HG03558 (cell line): ENCODE results near the gene MXRA5.
"Not testable (repeated sequence)": the region's sequence is repeated elsewhere in the genome, so short reads cannot be mapped to it uniquely, and the experiment has no call there.

Experiments used
- ATAC-seq: cut with Tn5 transposase; IDR thresholded peaks from one replicate; pipeline ENCODE4 v1.9.1; 2021; ENCODE audit warnings: moderate number of reproducible peaks; ENCODE audit not compliant: unreplicated experiment; ENCODE audit errors: extremely low read depth

The MXRA5 gene, protein sequence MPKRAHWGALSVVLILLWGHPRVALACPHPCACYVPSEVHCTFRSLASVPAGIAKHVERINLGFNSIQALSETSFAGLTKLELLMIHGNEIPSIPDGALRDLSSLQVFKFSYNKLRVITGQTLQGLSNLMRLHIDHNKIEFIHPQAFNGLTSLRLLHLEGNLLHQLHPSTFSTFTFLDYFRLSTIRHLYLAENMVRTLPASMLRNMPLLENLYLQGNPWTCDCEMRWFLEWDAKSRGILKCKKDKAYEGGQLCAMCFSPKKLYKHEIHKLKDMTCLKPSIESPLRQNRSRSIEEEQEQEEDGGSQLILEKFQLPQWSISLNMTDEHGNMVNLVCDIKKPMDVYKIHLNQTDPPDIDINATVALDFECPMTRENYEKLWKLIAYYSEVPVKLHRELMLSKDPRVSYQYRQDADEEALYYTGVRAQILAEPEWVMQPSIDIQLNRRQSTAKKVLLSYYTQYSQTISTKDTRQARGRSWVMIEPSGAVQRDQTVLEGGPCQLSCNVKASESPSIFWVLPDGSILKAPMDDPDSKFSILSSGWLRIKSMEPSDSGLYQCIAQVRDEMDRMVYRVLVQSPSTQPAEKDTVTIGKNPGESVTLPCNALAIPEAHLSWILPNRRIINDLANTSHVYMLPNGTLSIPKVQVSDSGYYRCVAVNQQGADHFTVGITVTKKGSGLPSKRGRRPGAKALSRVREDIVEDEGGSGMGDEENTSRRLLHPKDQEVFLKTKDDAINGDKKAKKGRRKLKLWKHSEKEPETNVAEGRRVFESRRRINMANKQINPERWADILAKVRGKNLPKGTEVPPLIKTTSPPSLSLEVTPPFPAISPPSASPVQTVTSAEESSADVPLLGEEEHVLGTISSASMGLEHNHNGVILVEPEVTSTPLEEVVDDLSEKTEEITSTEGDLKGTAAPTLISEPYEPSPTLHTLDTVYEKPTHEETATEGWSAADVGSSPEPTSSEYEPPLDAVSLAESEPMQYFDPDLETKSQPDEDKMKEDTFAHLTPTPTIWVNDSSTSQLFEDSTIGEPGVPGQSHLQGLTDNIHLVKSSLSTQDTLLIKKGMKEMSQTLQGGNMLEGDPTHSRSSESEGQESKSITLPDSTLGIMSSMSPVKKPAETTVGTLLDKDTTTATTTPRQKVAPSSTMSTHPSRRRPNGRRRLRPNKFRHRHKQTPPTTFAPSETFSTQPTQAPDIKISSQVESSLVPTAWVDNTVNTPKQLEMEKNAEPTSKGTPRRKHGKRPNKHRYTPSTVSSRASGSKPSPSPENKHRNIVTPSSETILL (N-terminal part only)

DNA sequence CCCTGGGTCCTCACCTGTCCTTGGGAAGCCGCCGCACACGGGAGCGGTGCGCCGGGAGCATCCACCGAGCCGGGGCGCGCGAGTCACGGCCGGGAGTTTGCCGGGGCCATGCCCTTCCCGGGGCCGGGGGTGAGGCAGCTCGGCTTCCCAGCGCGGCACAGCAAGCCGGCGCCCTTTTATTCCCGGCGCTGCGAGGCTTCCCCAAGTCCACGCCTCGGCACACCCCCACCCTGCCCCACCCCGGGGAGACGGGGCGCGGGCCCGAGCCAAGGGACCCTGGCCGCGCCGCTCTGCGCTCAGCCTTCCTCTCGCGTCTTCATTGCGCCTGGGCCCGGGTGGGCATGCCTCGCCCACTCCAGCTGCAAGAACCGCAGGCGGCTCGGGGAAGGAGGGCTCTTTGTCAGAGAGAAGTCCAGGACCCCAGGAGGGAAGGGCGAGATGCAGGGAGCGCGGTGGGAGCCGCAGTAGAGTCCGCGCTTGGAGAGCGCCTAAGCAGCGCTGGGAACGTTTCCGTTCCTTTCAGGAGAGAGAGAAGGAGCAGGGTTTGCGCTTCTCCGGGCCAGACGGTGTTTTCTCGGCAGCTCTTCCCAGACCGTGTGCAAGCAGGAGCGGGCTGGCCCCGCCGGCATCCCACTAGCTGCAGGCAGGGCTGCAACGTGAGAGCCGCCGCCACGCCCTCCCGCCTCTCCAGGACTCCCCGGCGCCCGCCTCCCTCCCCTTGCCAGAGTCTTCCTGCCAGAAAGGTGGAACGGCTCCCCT is at the start of gene MXRA5:
TSS of gene MXRA5 (minus strand) at position 152 of the 759 bp plus-strand sequence. CDS start 2,819 bp downstream, outside the sequence.
- no peak for ATAC-seq

DNA sequence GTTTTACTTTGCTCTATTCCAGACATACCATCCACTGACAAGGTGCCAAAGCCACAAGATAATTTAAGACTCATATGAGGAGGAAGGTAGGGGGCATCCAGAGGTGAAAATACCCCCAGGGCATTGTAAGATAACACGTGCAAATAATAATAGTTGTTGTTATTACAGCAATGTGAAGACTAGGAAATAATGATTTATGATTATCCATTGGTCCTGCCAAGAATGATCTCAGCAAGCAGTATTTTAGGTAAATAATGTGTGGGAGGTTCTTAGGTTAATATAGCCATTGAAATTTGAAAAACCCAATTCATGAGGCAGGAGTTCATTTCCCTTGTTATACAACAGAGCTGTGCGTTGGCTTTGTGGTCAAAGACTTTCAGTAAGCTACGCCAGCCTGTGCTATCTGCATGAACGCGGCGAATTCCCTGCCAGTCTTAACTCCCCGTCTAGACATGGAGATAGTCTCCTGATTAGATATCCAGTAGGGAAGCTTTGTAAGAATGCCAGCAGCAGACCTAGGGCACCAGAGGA is 47.2 kb upstream of the MXRA5 start:
- ATAC-seq, result no peak

DNA sequence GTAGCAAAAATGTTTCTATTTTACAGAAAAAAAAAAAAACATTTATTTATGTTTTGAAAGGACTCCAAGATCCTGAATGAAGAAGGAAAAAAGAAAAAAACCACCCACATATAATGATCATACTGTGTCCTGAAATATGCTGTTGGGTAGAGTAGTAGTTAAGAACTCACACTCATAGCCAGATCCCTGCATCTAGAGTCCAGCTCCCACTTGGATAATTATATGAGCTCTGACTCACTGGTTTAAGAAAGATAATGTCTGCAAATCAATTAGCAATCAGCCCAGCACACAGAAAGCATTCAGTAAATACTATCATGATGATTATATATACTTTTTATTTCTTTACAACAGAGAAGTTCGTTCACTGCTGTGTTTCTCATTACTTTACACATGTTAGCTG is 46.7 kb upstream of the MXRA5 start:
- ATAC-seq, result no peak

DNA sequence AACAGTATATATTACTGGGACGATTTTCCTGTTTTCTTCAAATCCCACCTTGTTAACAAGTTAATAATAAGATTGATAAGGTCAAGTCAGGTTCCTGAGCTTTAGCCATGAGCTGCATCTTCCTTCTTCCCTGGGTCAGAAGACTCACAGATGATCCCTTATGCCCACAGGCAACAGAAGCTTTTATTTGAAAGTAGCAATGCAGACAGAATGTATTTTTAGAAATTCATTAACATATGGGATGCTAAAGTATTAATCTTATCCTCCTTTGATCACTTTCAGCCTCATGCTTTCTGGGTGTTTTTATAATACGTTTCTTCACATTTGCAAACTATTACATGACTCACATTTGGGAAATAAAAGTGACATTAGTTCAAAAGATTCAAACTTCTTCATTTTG is 42.0 kb upstream of the MXRA5 start:
- no peak for ATAC-seq

DNA sequence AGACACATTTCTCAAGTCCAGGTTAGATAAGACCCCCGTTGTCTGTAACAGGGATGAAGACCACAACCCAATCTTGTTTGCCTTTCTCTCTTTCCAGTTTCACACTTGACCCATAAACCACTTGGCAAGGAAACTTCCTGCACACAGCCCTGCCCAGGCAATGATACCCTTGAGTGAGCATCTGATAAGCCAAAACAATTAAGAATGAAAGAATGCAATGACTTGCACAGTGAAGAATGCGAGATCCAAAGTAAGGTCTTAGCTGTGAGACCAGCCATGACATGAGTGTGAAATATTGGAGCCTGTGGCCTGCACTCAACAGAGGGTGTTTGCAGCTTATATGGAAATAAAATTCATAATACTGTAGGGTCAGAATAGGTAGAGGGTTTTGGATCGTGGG is 37.9 kb upstream of the MXRA5 start:
- ATAC-seq, result no peak

DNA sequence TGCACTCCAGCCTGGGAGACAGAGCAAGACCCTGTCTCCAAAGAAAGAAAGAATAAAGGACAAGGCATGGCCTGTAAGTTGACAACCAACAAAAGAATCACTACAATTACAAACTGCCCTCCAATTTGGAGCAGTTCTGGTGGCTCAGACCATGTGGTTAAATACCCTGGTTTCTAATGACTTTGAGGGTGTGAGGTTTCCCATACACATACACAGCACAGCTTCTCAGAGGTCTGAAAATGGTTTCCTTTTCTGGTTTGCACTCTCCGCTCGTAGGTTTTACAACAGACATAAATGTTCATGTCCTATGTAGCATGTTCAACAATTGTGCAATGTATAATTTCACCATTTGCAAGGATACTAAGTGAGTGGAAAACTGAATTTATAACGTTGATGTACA is 34.2 kb upstream of the MXRA5 start:
- no peak for ATAC-seq

DNA sequence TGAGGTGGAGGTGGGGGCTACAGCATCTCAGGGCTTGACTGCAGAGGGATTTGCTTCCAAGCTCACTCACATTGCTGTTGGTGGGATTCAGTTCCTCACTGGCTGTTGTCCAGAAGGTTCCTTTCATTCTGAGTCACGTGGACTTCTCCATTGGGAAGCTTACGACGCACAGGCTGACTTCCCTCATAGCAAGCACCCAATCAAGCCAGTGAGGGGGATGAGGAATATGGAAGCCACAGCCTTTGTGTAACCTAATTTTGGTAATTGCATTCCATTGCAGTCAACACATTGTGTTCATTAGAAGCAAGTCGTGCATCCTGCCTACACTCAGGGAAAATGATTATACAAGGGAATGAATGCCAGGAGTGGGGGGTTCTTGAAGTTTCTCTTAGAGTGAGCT is 32.7 kb upstream of the MXRA5 start:
- ATAC-seq, result no peak

DNA sequence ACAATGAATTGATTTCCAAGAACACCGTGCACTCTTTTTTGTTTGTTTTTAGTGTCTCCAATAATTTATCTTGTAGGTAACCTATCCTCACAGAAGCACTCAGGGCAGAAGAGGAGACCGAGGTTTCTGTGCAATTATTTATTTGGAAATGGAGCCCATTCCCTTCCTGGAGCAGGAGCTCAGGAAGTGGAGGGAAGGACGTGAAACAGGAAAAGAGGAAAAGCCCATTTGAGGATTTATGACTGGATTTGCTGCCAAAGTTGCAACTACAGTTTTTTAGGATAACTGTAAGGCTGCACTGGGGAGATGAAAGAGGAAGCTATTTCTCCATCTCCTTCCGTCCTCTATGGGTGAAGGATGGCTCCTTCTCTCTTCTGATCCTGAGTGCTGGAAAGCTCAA is 31.7 kb upstream of the MXRA5 start:
- no peak for ATAC-seq

DNA sequence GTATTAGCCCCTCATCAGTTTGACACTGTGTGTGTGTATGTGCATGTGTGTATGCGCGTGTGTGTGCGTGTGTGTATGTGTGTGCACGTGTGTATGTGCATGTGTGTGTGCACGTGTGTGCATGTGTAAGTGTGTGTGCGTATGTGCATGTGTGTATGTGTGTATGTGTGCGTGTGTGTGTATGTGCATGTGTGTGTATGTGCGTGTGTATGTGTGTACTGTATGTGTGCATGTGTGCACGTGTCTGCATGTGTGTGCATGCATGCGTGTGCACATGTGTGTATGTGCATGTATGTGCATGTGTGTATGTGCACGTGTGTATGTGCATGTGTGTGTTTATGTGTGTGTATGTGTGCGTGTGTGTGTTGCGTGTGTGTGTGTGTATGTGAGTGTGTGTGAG is 31.1 kb upstream of the MXRA5 start:
- ATAC-seq, result no peak

DNA sequence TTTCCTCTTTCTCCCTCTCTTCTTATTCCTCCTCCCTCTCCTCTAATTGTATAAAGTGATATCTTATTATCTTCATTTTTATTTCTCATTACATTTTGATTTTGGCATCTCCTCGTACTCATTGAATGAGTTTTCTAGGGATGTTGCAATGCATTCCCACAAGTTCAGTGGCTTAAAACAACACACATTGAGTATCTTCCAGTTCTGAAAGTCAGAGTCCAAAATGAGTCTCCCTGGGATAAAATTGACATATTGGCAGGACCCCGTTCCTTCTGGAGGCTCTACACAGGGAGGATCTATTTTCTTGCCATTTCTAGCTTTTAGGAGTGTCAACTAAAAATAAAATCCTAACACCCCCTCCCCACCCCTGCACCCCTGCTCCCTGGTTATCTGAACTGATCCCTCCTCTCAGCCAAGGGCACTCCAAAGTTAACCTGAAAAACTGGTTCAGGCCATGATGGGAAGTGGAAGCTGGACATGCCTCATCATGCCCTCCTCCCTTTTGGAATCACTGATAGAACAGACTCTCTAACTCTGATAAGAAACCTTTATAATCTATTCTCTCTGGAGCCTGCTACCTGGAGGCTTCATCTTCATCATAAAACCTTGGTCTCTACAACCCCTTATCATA is 29.5 kb upstream of the MXRA5 start:
- ATAC-seq, result not testable (repeated sequence)

DNA sequence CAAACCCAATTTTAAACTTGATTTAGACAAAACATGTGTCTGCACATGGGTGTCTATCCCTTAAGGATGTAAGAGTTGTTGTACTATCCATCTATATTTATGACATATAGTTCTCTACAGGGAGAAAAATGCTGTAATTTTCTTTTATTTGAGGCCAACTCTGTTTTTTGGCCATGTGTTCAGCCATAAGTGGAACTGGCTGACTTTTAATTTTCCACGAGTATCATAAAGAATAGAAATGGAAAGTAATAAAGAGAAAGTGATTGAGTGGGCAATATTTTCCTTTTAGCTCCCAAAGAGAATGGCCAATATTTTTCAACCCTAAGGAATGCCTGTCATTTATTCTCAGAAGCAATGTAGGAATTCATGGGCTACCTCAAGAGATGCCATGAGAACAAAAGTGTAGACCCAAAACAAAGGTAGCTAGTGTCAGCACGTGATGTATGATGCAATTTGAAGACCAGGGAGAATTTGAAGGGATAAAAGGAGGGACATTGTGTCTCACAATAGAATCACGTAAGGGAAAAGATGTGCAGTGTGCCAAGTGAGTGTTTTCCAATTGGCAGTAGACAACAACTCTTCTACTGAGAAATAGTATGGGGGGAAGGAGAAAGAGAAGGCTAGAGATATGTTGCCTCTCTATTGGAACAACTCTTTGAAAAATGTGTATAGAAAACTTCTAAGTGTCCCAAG is 27.8 kb upstream of the MXRA5 start:
- ATAC-seq, result no peak

DNA sequence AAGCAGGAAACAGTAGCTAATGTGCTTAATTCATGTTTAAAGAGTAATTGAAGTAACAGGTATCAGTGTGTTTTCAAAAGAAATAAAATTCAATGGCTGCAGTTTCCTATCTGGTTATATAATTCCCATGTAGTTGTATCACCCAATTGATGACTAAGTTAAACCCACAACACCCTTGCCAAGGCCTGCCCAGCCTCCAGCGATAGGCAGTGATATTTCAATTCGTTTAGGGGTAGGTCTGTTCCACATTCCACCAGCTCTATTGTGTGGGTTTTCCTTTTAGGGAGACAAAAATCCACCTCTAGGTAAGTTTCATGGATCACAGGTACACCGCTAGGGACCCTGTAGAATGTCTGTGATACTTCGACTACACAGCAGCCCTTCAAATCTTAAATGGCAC is 24.7 kb upstream of the MXRA5 start:
- no peak for ATAC-seq

DNA sequence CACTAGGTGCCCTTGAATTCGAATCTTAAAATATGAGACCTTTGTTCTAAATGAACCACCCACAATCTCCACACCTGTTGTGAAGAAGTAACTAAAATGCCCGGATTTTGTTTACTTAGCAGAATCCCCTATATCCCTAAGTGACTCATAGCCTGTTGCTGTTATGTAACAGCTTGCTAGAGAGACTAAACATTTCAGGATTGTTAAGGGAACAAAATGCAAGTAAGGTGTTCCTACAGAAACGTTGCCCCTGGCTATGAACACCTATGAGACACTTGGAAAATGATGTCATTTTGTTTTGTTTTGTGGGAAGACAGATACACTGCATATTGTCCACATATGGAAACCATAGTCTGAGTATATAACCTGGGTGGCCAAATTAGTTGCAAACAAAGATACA is 24.2 kb upstream of the MXRA5 start:
- ATAC-seq, result no peak

DNA sequence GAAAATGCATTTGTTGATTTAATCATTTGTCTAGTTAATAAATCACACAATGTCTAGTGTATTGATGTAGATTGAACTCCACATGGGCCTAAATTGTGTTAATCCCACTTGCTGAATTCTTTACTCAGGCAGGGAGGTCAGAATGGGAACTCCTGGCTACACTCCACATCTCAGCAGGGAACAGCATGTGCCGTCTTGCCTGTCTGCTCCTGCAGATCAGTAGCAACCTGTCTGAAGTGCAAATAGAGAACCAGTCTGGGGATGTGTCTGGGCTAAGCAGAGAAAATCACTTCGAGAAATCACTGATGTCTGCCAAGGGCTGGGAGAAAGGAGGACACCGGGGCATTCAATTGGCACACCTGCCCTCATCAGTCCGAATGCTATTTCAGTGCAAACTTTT is 16.5 kb upstream of the MXRA5 start:
- ATAC-seq, result no peak

DNA sequence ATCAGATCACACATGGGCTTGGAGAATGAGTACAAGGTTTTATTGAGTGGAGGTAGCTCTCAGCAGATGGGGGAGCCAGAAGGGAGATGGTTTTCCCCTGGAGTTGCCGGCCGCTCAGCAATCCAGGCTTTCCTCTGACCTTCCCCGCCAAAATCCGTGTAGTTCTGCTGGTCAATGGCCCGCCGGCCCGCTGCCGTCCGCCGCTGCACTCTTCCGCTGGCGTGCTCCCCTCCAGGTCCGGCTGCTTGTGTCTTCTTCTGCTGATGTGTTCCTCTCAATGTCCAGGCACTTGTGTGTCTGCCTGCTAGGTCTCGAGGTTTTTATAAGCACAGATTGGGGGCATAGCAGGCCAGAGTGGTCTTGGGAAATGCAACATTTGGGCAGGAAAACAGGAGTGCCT is 14.4 kb upstream of the MXRA5 start:
- ATAC-seq, result no peak

DNA sequence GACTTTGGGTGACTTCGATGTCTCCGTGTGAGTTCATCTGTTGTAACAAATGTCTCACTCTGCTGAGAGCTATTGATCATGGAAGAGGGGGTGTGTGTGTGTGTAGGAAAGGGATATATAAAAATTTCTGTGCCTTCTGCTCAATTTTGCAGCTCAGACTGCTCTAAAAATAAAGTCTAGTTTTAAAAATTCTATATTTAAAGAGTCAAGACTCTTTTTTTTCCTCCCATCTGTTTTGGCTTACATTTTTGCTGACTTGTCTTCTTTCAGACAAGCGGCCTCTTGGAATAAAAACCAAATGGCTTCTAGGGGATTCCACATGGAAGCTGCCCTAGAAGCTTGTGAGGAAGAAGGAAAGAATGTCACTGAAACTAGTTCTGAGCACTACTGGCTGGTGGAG is 6.3 kb upstream of the MXRA5 start:
- not testable (repeated sequence) for ATAC-seq

DNA sequence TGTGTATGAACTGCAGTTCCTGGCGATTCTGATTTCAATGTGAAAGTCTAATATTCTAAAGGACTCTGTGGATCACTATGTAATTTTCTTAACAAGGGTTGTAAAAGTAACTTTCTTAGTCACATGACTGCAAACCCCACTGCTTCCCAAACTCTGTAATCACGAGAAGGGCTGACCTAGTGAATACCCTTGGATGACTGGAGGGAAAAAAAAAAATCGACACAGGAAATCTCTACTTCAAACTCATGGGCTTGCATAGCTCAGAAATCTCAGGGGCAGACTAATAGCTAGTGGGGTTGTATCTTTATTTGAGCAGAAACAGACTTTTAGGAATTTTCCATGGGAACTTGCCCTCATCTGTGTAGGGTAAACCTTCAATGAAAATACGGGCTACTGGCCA is 4.8 kb upstream of the MXRA5 start:
- ATAC-seq, result no peak

DNA sequence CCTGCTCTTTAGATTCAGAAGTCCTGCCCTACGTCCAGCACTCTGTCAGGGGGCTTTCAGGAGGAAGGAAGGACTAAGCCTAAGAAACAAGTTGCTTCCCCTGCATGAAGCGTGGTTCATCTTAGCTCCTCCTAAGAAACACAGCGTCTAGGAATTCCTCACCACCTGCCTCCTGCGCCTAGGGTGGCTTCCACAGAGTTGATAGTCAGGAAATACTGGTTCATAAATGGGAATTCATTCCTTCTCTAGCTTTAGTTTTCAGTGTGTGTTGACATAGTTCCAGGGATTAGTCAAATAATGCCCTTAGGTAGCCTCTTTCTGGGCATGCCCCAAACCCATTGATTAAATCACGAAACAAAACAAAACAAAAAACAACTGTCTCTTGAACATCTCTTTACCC is 1.7 kb upstream of the MXRA5 start:
- no peak for ATAC-seq
